22Rv1 (cell line): ENCODE data around the gene ISCA1.

Experiments used
- H3K27ac ChIP-seq: fragments of 450-650 bp; 2 replicates; pipeline ENCODE4 v1.5.1; 2017
- CTCF ChIP-seq: fragments of 450-650 bp; IDR thresholded peaks from 2 replicates; pipeline ENCODE4 v1.5.1; 2017; ENCODE audit warnings: mild to moderate bottlenecking
- ZFX ChIP-seq: fragments of 450-650 bp; IDR thresholded peaks from 2 replicates; pipeline ENCODE4 v1.6.1; 2017; ENCODE audit warnings: antibody characterized with exemption, borderline replicate concordance

The ISCA1 gene

GRCh38 chr9:86250123-86250522, 32.2 kb downstream of the ISCA1 start:
- TF ChIP-seq ZFX (no peak), CTCF (no peak)
- H3K27ac ChIP-seq = no peak overlapping the region

DNA sequence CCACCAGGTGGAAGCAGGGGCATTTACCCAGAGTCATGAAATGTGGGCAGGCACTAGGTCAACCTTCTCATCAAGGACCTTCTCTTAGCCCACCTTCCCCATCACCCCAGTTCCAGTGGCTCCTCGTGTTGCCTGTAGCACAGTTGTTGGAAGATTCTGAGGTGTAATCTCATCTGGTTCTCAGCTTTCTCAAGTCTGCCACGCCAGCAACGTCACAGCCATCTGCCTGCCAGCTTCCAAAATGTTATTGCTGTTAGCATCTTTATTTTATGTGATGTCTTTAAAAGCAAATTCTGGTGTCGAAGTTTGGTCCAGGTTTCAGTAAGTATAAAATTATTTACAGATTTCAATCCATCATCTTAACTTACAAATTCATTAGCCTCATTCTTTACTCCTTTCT, 33.6 kb downstream of the ISCA1 start:
- H3K27ac ChIP-seq = no peak overlapping the region
- no peak for TF ChIP-seq CTCF
- TF ChIP-seq ZFX = no peak

- no peak overlapping the region for H3K27ac ChIP-seq
- TF ChIP-seq ZFX (no peak), CTCF (no peak)
These were observed 35.6 kb downstream of the ISCA1 start for GRCh38 chr9:86246752-86247161.

GRCh38 chr9:86242071-86242470, 40.3 kb downstream of the ISCA1 start:
- no peak overlapping the region for H3K27ac ChIP-seq
- TF ChIP-seq CTCF (no peak), ZFX (no peak)

DNA sequence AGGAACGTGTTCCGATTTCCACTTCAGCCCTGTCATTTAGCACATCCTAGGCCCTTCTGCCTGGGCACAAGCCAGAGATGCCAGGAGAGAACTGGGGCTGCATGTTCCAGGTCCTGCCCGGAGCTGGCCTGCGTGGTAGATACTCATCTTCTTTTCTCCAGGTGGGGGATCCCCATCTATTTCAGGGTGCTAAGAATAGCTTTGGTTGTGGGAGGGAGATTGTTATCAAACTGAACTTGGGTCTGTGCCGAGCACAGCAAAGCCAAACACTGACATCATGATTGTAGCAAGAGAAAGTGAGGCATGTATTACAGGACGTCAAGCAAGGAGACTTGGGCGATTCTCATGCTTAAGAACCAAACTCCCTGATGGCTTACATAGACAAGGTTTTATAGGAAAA, 41.1 kb downstream of the ISCA1 start:
- H3K27ac ChIP-seq = no peak overlapping the region
- TF ChIP-seq ZFX (no peak), CTCF (no peak)

GRCh38 chr9:86238861-86239770, 43.2 kb downstream of the ISCA1 start:
- TF ChIP-seq CTCF = no peak; the same call in 1 of the 2 replicates
- TF ChIP-seq ZFX = no peak
- no peak overlapping the region for H3K27ac ChIP-seq

GRCh38 chr9:86230858-86231257, 51.5 kb downstream of the ISCA1 start:
- H3K27ac ChIP-seq = no peak overlapping the region
- TF ChIP-seq CTCF = no peak
- TF ChIP-seq ZFX = no peak
